ENCODE results near the gene UTP25. TPM values are rescaled to one million over a fixed set of nuclear protein-coding genes. Genes with fewer than 3 reads are reported as not detected.

Gene UTP25
- total RNA-seq, 1 experiment from 2014 or later, result 12.7 TPM

GRCh38 chr1:209797978-209798639, 29.7 kb upstream of the UTP25 start:
- POLR2A ChIA-PET, result no interaction called here
- no peaks in the 10 kb centered on the region for H3K9me3 ChIP-seq (ENCODE audit: control insufficient read depth in 1 of 2, insufficient read depth in 1 of 2, low read depth in 1 of 2, low read length in 2 of 2)
- peaks cover 13 to 17% of the 10 kb centered on the region in 2 experiments; a peak in 3 of 4 replicates for H3K36me3 ChIP-seq (ENCODE audit: control insufficient read depth in 1 of 2, insufficient read depth in 2 of 2, low read length in 2 of 2)
- no TSS peak for BruUV-seq (replicated peaks)
- TF ChIP-seq ZFX (IDR thresholded peaks at IDR 0.05) (no peak), ZNF274 (IDR thresholded peaks at IDR 0.05; ENCODE audit: low read depth, low read length) (no peak), SIN3A (IDR thresholded peaks at IDR 0.05; ENCODE audit: low read depth) (no peak), POLR2A (IDR thresholded peaks at IDR 0.05; ENCODE audit: borderline replicate concordance, extremely low read depth, insufficient read depth, insufficient read length) (no peak), EZH2 (IDR thresholded peaks at IDR 0.05) (no peak), FOSL1 (IDR thresholded peaks at IDR 0.05; ENCODE audit: low read depth) (no peak), POLR2AphosphoS5 (IDR thresholded peaks at IDR 0.05; ENCODE audit: low read depth, low read length) (no peak), CTCF (IDR thresholded peaks at IDR 0.05 in 2 of 3, conservative IDR thresholded peaks at IDR 0.05 in 1 of 3; ENCODE audit: borderline replicate concordance in 1 of 3, insufficient read depth in 1 of 3, low read depth in 2 of 3, low read length in 2 of 3) (peak; percentile 22 to 58 (median 41); a peak in 5 of 6 replicates), YY1 (IDR thresholded peaks at IDR 0.05; ENCODE audit: extremely low read depth, insufficient replicate concordance, low read depth, low read length) (no peak), RAD21 (IDR thresholded peaks at IDR 0.05; ENCODE audit: low read depth) (peak; percentile 27; the same call in 1 of the 2 replicates)
- no peak overlapping the region for H3K4me3 ChIP-seq (replicated peaks in 1 of 2; ENCODE audit: low read depth in 1 of 2, low read length in 2 of 2)
- no peak overlapping the region for H2AFZ ChIP-seq (ENCODE audit: low read depth, low read length, poor library complexity, severe bottlenecking)
- RAD21 ChIA-PET (ENCODE audit: low non-redundant PET in 1 of 2, low total read pairs in 2 of 2, uncharacterized antibody in 2 of 2, unreplicated experiment in 2 of 2), result no interaction called here
- no peaks in the 10 kb centered on the region for H3K9me2 ChIP-seq (ENCODE audit: insufficient read depth)
- 0 out of 2 replicates have a peak, but pooled peaks cover 3% of the 10 kb centered on the region for H3K79me2 ChIP-seq (ENCODE audit: insufficient read depth, low read length)
- peak; percentile 83 for ATAC-seq
- H3K27me3 ChIP-seq (ENCODE audit: insufficient read depth, low read length), result no peaks in the 10 kb centered on the region
- no peak overlapping the region for H3K27ac ChIP-seq (ENCODE audit: low read depth, low read length)
- intact Hi-C loops (cut with micrococcal nuclease), result no loop called here
- H3K4me1 ChIP-seq (ENCODE audit: control insufficient read depth in 1 of 2, insufficient read depth in 2 of 2, low read length in 2 of 2), result 0 out of 4 replicates have a peak, but pooled peaks cover 0 to 2% of the 10 kb centered on the region in 2 experiments
- H4K20me1 ChIP-seq (ENCODE audit: insufficient read depth), result no peaks in the 10 kb centered on the region
- DNase-seq (ENCODE audit: low read depth, low spot score), result no peak
- H3K9ac ChIP-seq (ENCODE audit: low read length), result no peak overlapping the region
- CTCF ChIA-PET, result no interaction called here
- H3K4me2 ChIP-seq (ENCODE audit: low read length), result no peak overlapping the region
